ENCODE results near the gene PSMA7. TPM values are rescaled to one million over a fixed set of nuclear protein-coding genes. Genes with fewer than 3 reads are reported as not detected.

Gene PSMA7
- total RNA-seq, 1 donor: 215 TPM

GRCh38 chr20:62163986-62164762, 21.0 kb upstream of the PSMA7 start:
- H3K4me2 ChIP-seq (ENCODE audit: insufficient read depth, low read length): no peak overlapping the region
- no peak overlapping the region for H3K4me3 ChIP-seq (ENCODE audit: insufficient read depth, low read length)
- H3K4me1 ChIP-seq (ENCODE audit: insufficient read depth, low read length): peaks cover 20% of the 10 kb centered on the region
- no peaks in the 10 kb centered on the region for H3K9me3 ChIP-seq (ENCODE audit: low read depth, low read length)
- H3K27ac ChIP-seq (ENCODE audit: low read depth, low read length): no peak overlapping the region
- peak; percentile 69 for DNase-seq (ENCODE audit: insufficient read length, low spot score, missing footprints)
- no peak for TF ChIP-seq CTCF (IDR thresholded peaks at IDR 0.05; ENCODE audit: extremely low read depth, low read depth, low read length)
- peaks cover 18% of the 10 kb centered on the region for H3K79me2 ChIP-seq (ENCODE audit: insufficient read depth, low read length)
- peaks cover 30% of the 10 kb centered on the region for H3K36me3 ChIP-seq (ENCODE audit: insufficient read depth, low read length)
- no peak overlapping the region for H2AFZ ChIP-seq (ENCODE audit: low read length)
- no peaks in the 10 kb centered on the region for H4K20me1 ChIP-seq (ENCODE audit: insufficient read depth, low read length)
- no peaks in the 10 kb centered on the region for H3K27me3 ChIP-seq (ENCODE audit: insufficient read depth, low read length)

GRCh38 chr20:62163485-62163865, 20.3 kb upstream of the PSMA7 start:
- Histone ChIP-seq H3K27me3 (ENCODE audit: insufficient read depth, low read length) (no peaks in the 10 kb centered on the region), H2AFZ (ENCODE audit: low read length) (no peak overlapping the region), H3K79me2 (ENCODE audit: insufficient read depth, low read length) (peaks cover 23% of the 10 kb centered on the region), H3K36me3 (ENCODE audit: insufficient read depth, low read length) (peaks cover 26% of the 10 kb centered on the region), H3K4me2 (ENCODE audit: insufficient read depth, low read length) (no peak overlapping the region), H4K20me1 (ENCODE audit: insufficient read depth, low read length) (no peaks in the 10 kb centered on the region), H3K4me3 (ENCODE audit: insufficient read depth, low read length) (no peak overlapping the region), H3K9me3 (ENCODE audit: low read depth, low read length) (no peaks in the 10 kb centered on the region), H3K4me1 (ENCODE audit: insufficient read depth, low read length) (peaks cover 20% of the 10 kb centered on the region), H3K27ac (ENCODE audit: low read depth, low read length) (no peak overlapping the region)
- TF ChIP-seq CTCF (IDR thresholded peaks at IDR 0.05; ENCODE audit: extremely low read depth, low read depth, low read length): no peak
- DNase-seq (ENCODE audit: insufficient read length, low spot score, missing footprints): peak; percentile 53

GRCh38 chr20:62162765-62163484, 19.7 kb upstream of the PSMA7 start:
- Histone ChIP-seq H3K36me3 (ENCODE audit: insufficient read depth, low read length) (peaks cover 21% of the 10 kb centered on the region), H3K27me3 (ENCODE audit: insufficient read depth, low read length) (no peaks in the 10 kb centered on the region)

More at GRCh38 chr20:62162765-62163484, 19.7 kb upstream of the PSMA7 start:
- H3K27ac ChIP-seq (ENCODE audit: low read depth, low read length): no peak overlapping the region
- H3K79me2 ChIP-seq (ENCODE audit: insufficient read depth, low read length): peaks cover 28% of the 10 kb centered on the region
- no peak overlapping the region for H3K4me3 ChIP-seq (ENCODE audit: insufficient read depth, low read length)
- H3K4me2 ChIP-seq (ENCODE audit: insufficient read depth, low read length): no peak overlapping the region
- H4K20me1 ChIP-seq (ENCODE audit: insufficient read depth, low read length): peaks cover under 1% of the 10 kb centered on the region
- H3K9me3 ChIP-seq (ENCODE audit: low read depth, low read length): no peaks in the 10 kb centered on the region
- peaks cover 20% of the 10 kb centered on the region for H3K4me1 ChIP-seq (ENCODE audit: insufficient read depth, low read length)
- peak; percentile 58 for DNase-seq (ENCODE audit: insufficient read length, low spot score, missing footprints)
- TF ChIP-seq CTCF (IDR thresholded peaks at IDR 0.05; ENCODE audit: extremely low read depth, low read depth, low read length): no peak
- no peak overlapping the region for H2AFZ ChIP-seq (ENCODE audit: low read length)

Measured in osteoblast (primary cell).